Cardiac muscle cell (in vitro differentiated cells and primary cell): Measurements from ENCODE around the gene RPL28. TPM values are rescaled to one million over a fixed set of nuclear protein-coding genes. Genes with fewer than 3 reads are reported as not detected.
"Not testable (repeated sequence)": the region's sequence is repeated elsewhere in the genome, so short reads cannot be mapped to it uniquely, and the experiment has no call there.

Experiments
- DNase-seq, 2 donors: peaks; one replicate each; pipeline versions ENCODE4 v3.0.0 to v3.0.0-alpha.2; 2010 to 2017; ENCODE audit warnings: low read depth in 1 of 2, low spot score in 1 of 2
- H3K27ac ChIP-seq: fragments of 200-600 bp; sonication (generic); 2 replicates; pipeline ENCODE4 v1.5.1; 2016
- H3K27me3 ChIP-seq: fragments of 200-600 bp; sonication (generic); 2 replicates; pipeline ENCODE4 v1.6.0; 2016; ENCODE audit warnings: control low read depth
- H3K36me3 ChIP-seq: fragments of 200-600 bp; sonication (generic); 2 replicates; pipeline ENCODE4 v1.5.1; 2016; ENCODE audit warnings: control low read depth
- H3K4me1 ChIP-seq: fragments of 200-600 bp; sonication (generic); 2 replicates; pipeline ENCODE4 v1.8.1; 2017; ENCODE audit warnings: low read depth, mild to moderate bottlenecking, mixed run types
- H3K4me3 ChIP-seq: fragments of 200-600 bp; sonication (generic); 2 replicates; pipeline ENCODE4 v1.5.1; 2016; ENCODE audit warnings: mild to moderate bottlenecking
- H3K9me3 ChIP-seq: fragments of 200-600 bp; sonication (generic); 2 replicates; pipeline ENCODE4 v1.5.1; 2017; ENCODE audit warnings: low read depth, mild to moderate bottlenecking, control low read depth
- polyA plus RNA-seq: library from polyadenylated mRNA; unstranded; fragments of >200 nt; fragmentation: Nextera tagmentation; extraction: Ambion mirVana; gene quantifications from 2 replicates; pipeline ENCODE4 v1.2.1, GENCODE V29; 2016
- total RNA-seq: library from RNA; depleted of rRNA; stranded (reverse); fragments of >200 nt; gene quantifications from 2 replicates; pipeline ENCODE4 v1.2.3, GENCODE V29; 2016
- TF ChIP-seq, protein P1 (sequence below): IDR thresholded peaks from 2 replicates; pipeline ENCODE4 v1.5.1; 2012; ENCODE audit warnings: low read depth, mild to moderate bottlenecking, low read length

Gene RPL28
- total and polyA plus RNA-seq, 2 experiments from 2014 or later: 273 to 1,325 TPM

- TF ChIP-seq, protein P1, sequence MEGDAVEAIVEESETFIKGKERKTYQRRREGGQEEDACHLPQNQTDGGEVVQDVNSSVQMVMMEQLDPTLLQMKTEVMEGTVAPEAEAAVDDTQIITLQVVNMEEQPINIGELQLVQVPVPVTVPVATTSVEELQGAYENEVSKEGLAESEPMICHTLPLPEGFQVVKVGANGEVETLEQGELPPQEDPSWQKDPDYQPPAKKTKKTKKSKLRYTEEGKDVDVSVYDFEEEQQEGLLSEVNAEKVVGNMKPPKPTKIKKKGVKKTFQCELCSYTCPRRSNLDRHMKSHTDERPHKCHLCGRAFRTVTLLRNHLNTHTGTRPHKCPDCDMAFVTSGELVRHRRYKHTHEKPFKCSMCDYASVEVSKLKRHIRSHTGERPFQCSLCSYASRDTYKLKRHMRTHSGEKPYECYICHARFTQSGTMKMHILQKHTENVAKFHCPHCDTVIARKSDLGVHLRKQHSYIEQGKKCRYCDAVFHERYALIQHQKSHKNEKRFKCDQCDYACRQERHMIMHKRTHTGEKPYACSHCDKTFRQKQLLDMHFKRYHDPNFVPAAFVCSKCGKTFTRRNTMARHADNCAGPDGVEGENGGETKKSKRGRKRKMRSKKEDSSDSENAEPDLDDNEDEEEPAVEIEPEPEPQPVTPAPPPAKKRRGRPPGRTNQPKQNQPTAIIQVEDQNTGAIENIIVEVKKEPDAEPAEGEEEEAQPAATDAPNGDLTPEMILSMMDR: no peak
- no peak overlapping the region for H3K27ac ChIP-seq
- no peaks in the 10 kb centered on the region for H3K4me1 ChIP-seq
- H3K4me3 ChIP-seq: peak overlapping the region; percentile 82
- no peaks in the 10 kb centered on the region for H3K9me3 ChIP-seq
- DNase-seq: no peak
- H3K27me3 ChIP-seq: no peaks in the 10 kb centered on the region
- H3K36me3 ChIP-seq: peaks cover 39% of the 10 kb centered on the region
Measured at GRCh38 chr19:55405638-55406037, 19.9 kb downstream of the RPL28 start.

DNA sequence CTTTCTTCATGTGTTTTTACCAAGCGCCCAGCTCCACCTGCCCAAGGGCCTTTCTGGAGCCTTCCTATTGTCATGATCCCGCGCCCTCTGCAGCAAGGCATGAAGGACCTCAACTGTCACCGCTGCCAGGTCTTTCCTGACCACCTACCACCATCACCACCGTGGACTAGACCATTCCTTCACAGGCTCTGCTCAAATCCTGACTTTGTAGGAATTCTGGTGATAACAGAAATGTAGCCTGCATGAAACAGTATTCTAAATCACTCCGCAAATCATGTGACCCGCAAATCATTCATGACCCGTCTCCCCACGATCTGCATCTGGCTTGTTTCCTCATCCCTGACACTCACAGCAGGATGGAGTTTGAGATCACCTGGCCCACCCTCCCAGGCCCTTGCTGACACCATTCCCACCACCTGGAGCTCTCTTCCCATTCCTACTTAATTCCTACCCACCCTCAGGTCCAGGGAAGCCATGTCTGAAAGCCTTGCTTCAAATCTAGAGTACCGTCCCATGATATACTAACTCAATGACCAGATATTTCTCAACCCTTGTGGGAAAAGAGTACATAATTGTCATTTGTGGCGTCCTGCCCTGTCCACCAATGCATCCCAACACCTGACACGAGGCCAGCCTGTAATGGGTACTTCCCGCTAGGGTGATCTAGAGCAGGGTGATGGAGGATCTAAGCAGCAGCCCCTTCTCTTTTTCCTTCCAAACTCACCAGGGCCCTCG lies 20.5 kb downstream of the RPL28 start:
- no peaks in the 10 kb centered on the region for H3K9me3 ChIP-seq
- peaks cover 35% of the 10 kb centered on the region for H3K36me3 ChIP-seq
- TF ChIP-seq, protein P1: no peak
- no peak for DNase-seq
- peak overlapping the region; percentile 0 for H3K27ac ChIP-seq
- H3K4me1 ChIP-seq: no peaks in the 10 kb centered on the region
- no peaks in the 10 kb centered on the region for H3K27me3 ChIP-seq
- H3K4me3 ChIP-seq: peak overlapping the region; percentile 82

DNA sequence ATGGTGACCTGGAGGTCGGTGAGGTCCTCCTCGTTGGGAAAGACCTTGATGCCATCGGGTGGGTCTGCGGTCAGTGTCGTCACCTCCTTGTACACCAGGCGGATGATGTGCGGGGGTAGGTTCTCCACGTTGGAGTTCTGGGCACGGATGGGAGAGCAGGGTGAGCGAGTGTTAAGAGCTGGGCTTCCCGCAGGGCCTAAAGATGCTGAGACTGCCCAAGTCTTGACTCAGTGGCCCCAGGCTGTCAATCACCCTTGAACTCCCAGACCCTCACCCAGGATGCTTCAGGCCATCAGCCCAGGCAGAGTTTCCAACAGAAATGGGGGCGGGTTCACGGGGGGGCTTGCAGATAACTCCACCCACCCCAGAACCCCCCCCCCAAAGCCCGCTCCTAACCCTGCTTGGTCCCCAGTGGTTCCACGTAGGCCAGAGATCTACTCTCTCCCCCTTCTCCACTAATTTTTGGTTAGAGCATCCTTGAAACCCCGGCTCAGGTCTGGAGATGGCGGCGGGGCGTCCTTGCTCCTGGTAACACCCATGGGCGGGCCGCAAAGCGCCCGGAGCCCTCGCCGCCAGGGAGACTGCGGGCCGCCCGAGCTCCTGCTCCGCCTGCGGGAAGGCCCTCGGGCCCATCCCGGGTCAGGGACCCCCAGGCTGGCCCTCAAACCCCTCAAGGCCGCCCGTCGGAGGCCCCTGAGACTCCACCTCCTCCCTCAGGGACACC lies 21.3 kb downstream of the RPL28 start:
- Histone ChIP-seq H3K9me3 (no peaks in the 10 kb centered on the region), H3K4me3 (peak overlapping the region; percentile 82), H3K36me3 (peaks cover 30% of the 10 kb centered on the region), H3K4me1 (no peaks in the 10 kb centered on the region), H3K27ac (peak overlapping the region; percentile 94), H3K27me3 (no peaks in the 10 kb centered on the region)
- peak; percentile 53 to 56 for DNase-seq
- TF ChIP-seq, protein P1: no peak

DNA sequence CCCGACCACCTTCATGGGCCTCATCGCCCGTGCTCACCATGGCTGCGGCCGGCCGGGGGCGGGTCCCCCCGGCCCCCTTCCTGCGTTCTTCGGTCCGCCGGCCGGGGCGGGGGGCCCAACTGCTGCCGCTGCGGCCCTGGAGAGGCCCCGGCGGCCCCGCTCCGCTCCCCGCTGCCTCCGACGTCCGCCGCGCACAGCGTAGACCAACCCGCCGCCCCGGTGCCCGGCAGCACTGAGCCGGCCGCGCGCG lies 21.7 kb downstream of the RPL28 start, which contains the start of gene UBE2S:
Gene UBE2S (minus strand): TSS at position 239 of the 250 bp plus-strand sequence. CDS start 199 bp downstream, at position 40.
- H3K9me3 ChIP-seq, DNase-seq, H3K4me1 ChIP-seq, H3K27me3 ChIP-seq: not testable (repeated sequence)
- Histone ChIP-seq H3K27ac (peak within 1 kb of the TSS; percentile 97), H3K4me3 (peak within 1 kb of the TSS; percentile 82), H3K36me3 (peaks cover 25% of the 10 kb centered on the region)

- TF ChIP-seq, protein P1: no peak
- H3K4me3 ChIP-seq: peak overlapping the region; percentile 82
- peaks cover 20% of the 10 kb centered on the region for H3K36me3 ChIP-seq
- H3K27me3 ChIP-seq: no peaks in the 10 kb centered on the region
- DNase-seq: peak; percentile 100
- peak overlapping the region; percentile 97 for H3K27ac ChIP-seq
- no peaks in the 10 kb centered on the region for H3K9me3 ChIP-seq
- no peaks in the 10 kb centered on the region for H3K4me1 ChIP-seq
Measured at GRCh38 chr19:55407800-55408532, 22.2 kb downstream of the RPL28 start.

DNA sequence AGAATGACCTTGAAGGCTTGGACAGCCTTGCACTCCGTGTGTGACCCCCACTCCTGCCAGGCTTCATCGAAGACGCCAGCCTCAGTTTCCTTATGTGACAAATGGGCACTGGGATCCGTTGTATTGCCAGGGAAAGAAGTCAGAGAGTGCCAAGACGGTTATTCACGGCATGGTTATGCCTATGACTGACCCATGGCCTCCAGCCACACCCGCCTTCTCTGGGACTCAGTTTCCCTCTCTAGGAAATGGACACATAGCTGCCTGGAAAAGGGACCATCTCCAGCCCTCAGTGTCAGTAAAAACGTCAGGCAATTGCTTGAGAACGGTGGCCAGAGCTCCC lies 22.8 kb downstream of the RPL28 start:
- no peaks in the 10 kb centered on the region for H3K4me1 ChIP-seq
- no peaks in the 10 kb centered on the region for H3K27me3 ChIP-seq
- TF ChIP-seq, protein P1: no peak
- DNase-seq: no peak
- no peaks in the 10 kb centered on the region for H3K9me3 ChIP-seq
- peaks cover 16% of the 10 kb centered on the region for H3K36me3 ChIP-seq
- peak overlapping the region; percentile 97 for H3K27ac ChIP-seq
- peak overlapping the region; percentile 13 for H3K4me3 ChIP-seq

DNA sequence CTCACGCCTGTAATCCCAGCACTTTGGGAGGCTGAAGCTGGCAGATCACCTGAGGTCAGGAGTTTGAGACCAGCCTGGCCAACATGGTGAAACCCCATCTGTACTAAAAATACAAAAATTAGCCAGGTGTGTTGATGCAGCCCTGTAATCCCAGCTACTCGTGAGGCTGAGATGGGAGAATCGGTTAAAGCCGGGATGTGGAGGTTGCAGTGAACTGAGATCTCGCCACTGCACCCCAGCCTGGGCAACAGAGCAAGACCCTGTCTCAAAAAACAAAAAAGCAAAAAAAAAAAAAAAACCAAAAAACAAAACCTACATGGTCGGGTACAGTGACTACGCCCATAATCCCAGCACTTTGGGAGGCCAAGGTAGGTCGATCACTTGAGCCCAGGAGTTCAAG lies 23.4 kb downstream of the RPL28 start:
- H3K27ac ChIP-seq, DNase-seq, H3K27me3 ChIP-seq, H3K4me1 ChIP-seq, H3K4me3 ChIP-seq, H3K9me3 ChIP-seq: not testable (repeated sequence)
- H3K36me3 ChIP-seq: peaks cover 12% of the 10 kb centered on the region
